GM23338 (cell line): ENCODE data around the gene SLC43A2. TPM values are rescaled to one million over a fixed set of nuclear protein-coding genes. Genes with fewer than 3 reads are reported as not detected.

ENCODE experiments used
- ATAC-seq: fragments of 200-7000 bp; cut with Tn5 transposase; 3 replicates; pipeline ENCODE4 v1.9.1; 2020
- DNase-seq: peaks from one replicate; pipeline ENCODE4 v3.0.0-alpha.2; 2015; ENCODE audit warnings: low spot score
- H2AFZ ChIP-seq: fragments of 200-600 bp; sonication (generic); 2 replicates; pipeline ENCODE4 v1.8.0; 2016; ENCODE audit warnings: antibody characterized with exemption, mild to moderate bottlenecking, moderate library complexity
- H3F3A ChIP-seq: fragments of 200-600 bp; sonication (generic); replicated peaks from 2 replicates; pipeline ENCODE4 v1.8.0; 2017; ENCODE audit warnings: antibody characterized with exemption, mixed run types, low read depth
- H3K27ac ChIP-seq: fragments of 200-600 bp; sonication (generic); 2 replicates; pipeline ENCODE4 v1.6.1; 2016; ENCODE audit warnings: low read depth
- H3K27me3 ChIP-seq: fragments of 200-600 bp; sonication (generic); 2 replicates; pipeline ENCODE4 v1.8.0; 2016; ENCODE audit warnings: mild to moderate bottlenecking, mixed run types, moderate library complexity; ENCODE audit not compliant: insufficient read depth
- H3K36me3 ChIP-seq: fragments of 200-600 bp; sonication (generic); 2 replicates; pipeline ENCODE4 v1.8.0; 2016; ENCODE audit warnings: mild to moderate bottlenecking; ENCODE audit not compliant: insufficient read depth
- H3K4me1 ChIP-seq: fragments of 200-600 bp; sonication (generic); 2 replicates; pipeline ENCODE4 v1.8.0; 2016; ENCODE audit warnings: mild to moderate bottlenecking, moderate library complexity; ENCODE audit not compliant: insufficient read depth
- H3K4me2 ChIP-seq: fragments of 200-600 bp; sonication (generic); 2 replicates; pipeline ENCODE4 v1.7.1; 2017; ENCODE audit warnings: mixed run types
- H3K4me3 ChIP-seq: fragments of 200-600 bp; sonication (generic); 2 replicates; pipeline ENCODE4 v1.6.1; 2016; ENCODE audit warnings: mixed run types
- H3K79me2 ChIP-seq: fragments of 200-600 bp; sonication (generic); replicated peaks from 2 replicates; pipeline ENCODE4 v1.8.0; 2017; ENCODE audit warnings: mild to moderate bottlenecking; ENCODE audit not compliant: insufficient read depth
- H3K9me2 ChIP-seq: fragments of 200-600 bp; sonication (generic); 2 replicates; pipeline ENCODE4 v1.8.0; 2017; ENCODE audit not compliant: insufficient read depth
- H4K20me1 ChIP-seq: fragments of 200-600 bp; sonication (generic); replicated peaks from 2 replicates; pipeline ENCODE4 v1.8.0; 2017; ENCODE audit warnings: mild to moderate bottlenecking; ENCODE audit not compliant: insufficient read depth
- H3K27ac Mint-ChIP-seq: 2 replicates; pipeline ENCODE4 v1.8.0; 2020; ENCODE audit warnings: inconsistent platforms, mild to moderate bottlenecking, moderate library complexity, mixed read lengths
- H3K27me3 Mint-ChIP-seq: 3 replicates; pipeline ENCODE4 v1.8.0; 2022; ENCODE audit warnings: low read depth, mild to moderate bottlenecking, moderate library complexity, mixed read lengths, inconsistent platforms; ENCODE audit not compliant: insufficient read depth, poor library complexity
- H3K36me3 Mint-ChIP-seq: 3 replicates; pipeline ENCODE4 v1.8.0; 2021; ENCODE audit warnings: low read depth, mild to moderate bottlenecking, inconsistent platforms, moderate library complexity, mixed read lengths
- H3K4me1 Mint-ChIP-seq: 3 replicates; pipeline ENCODE4 v1.8.0; 2020; ENCODE audit warnings: mild to moderate bottlenecking, inconsistent platforms, mixed read lengths
- H3K4me3 Mint-ChIP-seq: 3 replicates; pipeline ENCODE4 v1.8.0; 2021; ENCODE audit warnings: moderate library complexity, mild to moderate bottlenecking, inconsistent platforms, mixed read lengths
- H3K9me3 Mint-ChIP-seq: 3 replicates; pipeline ENCODE4 v1.8.0; 2020; ENCODE audit warnings: moderate library complexity, mild to moderate bottlenecking, inconsistent platforms, mixed read lengths
- EZH2phosphoT487 ChIP-seq: fragments of 200-600 bp; sonication (generic); IDR thresholded peaks from one replicate; pipeline ENCODE4 v1.8.1; 2018; ENCODE audit warnings: antibody characterized with exemption; ENCODE audit not compliant: unreplicated experiment
- JUNB ChIP-seq: IDR thresholded peaks from one replicate; pipeline ENCODE4 v1.6.1; 2016; ENCODE audit warnings: antibody characterized with exemption; ENCODE audit not compliant: unreplicated experiment
- POLR2AphosphoS5 ChIP-seq: IDR thresholded peaks from 2 replicates; pipeline ENCODE4 v1.6.1; 2016; ENCODE audit warnings: antibody characterized with exemption, low read depth
- STAT1 ChIP-seq: IDR thresholded peaks from one replicate; pipeline ENCODE4 v1.6.1; 2016; ENCODE audit warnings: antibody characterized with exemption; ENCODE audit not compliant: unreplicated experiment
- ZNF462 ChIP-seq: fragments of 250-450 bp; sonication (Bioruptor Pico); IDR thresholded peaks from 2 replicates; pipeline ENCODE4 v1.5.0; 2020; ENCODE audit warnings: mild to moderate bottlenecking, moderate library complexity
- polyA plus RNA-seq: library from polyadenylated mRNA; unstranded; fragments of >200 nt; fragmentation: Nextera tagmentation; extraction: Ambion mirVana; gene quantifications from 2 replicates; pipeline ENCODE4 v1.2.1, GENCODE V29; 2016
- total RNA-seq: library from RNA; depleted of rRNA; stranded (reverse); fragments of >200 nt; shearing (Covaris generic); gene quantifications from 2 replicates; pipeline ENCODE4 v1.2.3, GENCODE V29; 2014
- TF ChIP-seq, protein P1 (sequence below): IDR thresholded peaks from 2 replicates; pipeline ENCODE4 v1.6.1; 2016; ENCODE audit warnings: antibody characterized with exemption
- TF ChIP-seq, protein P2 (sequence below), 2 experiments: fragments of 200-600 bp in 1 of 2; sonication (generic) in 1 of 2; conservative IDR thresholded peaks; 2 replicates each; pipeline versions ENCODE4 v1.5.1 to v1.6.1; 2016 to 2017; ENCODE audit warnings: antibody characterized with exemption in 2 of 2, low read depth in 2 of 2, mild to moderate bottlenecking in 2 of 2, moderate library complexity in 1 of 2
- TF ChIP-seq, protein P3 (sequence below): IDR thresholded peaks from one replicate; pipeline ENCODE4 v1.6.1; 2018; ENCODE audit warnings: antibody characterized with exemption; ENCODE audit not compliant: unreplicated experiment

Gene SLC43A2
- total and polyA plus RNA-seq, 2 experiments from 2014 or later = 2.2 to 9.8 TPM

DNA sequence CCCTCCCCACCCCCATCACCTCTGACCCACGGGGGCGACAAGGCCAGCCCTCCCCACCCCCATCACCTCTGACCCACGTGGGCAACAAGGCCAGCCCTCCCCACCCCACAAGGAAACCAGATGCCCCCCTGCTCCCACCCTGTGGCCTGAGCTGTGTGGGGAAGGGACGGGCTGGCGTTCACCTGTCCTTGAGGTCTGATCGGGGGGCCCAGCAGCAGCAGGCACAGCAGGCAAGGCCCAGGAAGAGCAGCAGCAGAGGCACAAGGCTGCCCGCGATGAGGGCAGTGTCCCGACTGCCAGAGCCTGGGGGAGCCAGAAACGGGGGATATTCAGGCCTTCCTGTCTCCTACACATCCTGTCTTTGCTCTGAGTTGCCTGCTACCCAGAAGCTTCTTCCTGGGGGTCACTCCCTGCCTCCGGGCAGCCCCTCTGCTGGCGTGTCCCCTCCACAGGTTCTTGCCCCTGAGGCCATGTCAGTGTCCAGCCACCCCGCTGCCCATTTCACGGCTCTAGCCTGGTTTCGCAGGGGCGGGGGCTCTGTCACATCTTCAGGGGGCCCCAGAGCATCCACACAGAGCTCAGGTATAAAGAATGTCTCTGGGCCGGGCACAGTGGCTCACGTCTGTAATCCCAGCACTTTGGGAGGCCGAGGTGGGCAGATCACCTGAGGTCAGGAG lies 10.1 kb upstream of the SLC43A2 start:
- Histone ChIP-seq H3K9me2 (peaks cover 3% of the 10 kb centered on the region; the same call in 1 of the 2 replicates), H3K79me2 (no peaks in the 10 kb centered on the region), H3K4me2 (no peak overlapping the region), H2AFZ (no peak overlapping the region), H3F3A (peaks cover 7% of the 10 kb centered on the region; the same call in 1 of the 2 replicates), H3K4me1 (peaks cover 3% of the 10 kb centered on the region; the same call in 1 of the 2 replicates), H3K36me3 (no peaks in the 10 kb centered on the region), H3K4me3 (no peak overlapping the region), H3K27ac (no peak overlapping the region), H3K27me3 (no peaks in the 10 kb centered on the region), H4K20me1 (no peaks in the 10 kb centered on the region)
- Mint-ChIP-seq H3K36me3 (peaks cover 2% of the 10 kb centered on the region; the same call in 1 of the 3 replicates), H3K4me3 (no peak overlapping the region), H3K27me3 (peaks cover 6% of the 10 kb centered on the region), H3K27ac (no peak overlapping the region), H3K4me1 (peaks cover 18% of the 10 kb centered on the region), H3K9me3 (0 out of 3 replicates have a peak, but pooled peaks cover 3% of the 10 kb centered on the region)
- DNase-seq (no peak), ATAC-seq (no peak)
- TF ChIP-seq, protein P1, sequence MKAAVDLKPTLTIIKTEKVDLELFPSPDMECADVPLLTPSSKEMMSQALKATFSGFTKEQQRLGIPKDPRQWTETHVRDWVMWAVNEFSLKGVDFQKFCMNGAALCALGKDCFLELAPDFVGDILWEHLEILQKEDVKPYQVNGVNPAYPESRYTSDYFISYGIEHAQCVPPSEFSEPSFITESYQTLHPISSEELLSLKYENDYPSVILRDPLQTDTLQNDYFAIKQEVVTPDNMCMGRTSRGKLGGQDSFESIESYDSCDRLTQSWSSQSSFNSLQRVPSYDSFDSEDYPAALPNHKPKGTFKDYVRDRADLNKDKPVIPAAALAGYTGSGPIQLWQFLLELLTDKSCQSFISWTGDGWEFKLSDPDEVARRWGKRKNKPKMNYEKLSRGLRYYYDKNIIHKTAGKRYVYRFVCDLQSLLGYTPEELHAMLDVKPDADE = no peak
- TF ChIP-seq STAT1 (no peak), EZH2phosphoT487 (no peak), JUNB (no peak), ZNF462 (CRISPR knock-in tag) (no peak), POLR2AphosphoS5 (no peak)
- TF ChIP-seq, protein P2, sequence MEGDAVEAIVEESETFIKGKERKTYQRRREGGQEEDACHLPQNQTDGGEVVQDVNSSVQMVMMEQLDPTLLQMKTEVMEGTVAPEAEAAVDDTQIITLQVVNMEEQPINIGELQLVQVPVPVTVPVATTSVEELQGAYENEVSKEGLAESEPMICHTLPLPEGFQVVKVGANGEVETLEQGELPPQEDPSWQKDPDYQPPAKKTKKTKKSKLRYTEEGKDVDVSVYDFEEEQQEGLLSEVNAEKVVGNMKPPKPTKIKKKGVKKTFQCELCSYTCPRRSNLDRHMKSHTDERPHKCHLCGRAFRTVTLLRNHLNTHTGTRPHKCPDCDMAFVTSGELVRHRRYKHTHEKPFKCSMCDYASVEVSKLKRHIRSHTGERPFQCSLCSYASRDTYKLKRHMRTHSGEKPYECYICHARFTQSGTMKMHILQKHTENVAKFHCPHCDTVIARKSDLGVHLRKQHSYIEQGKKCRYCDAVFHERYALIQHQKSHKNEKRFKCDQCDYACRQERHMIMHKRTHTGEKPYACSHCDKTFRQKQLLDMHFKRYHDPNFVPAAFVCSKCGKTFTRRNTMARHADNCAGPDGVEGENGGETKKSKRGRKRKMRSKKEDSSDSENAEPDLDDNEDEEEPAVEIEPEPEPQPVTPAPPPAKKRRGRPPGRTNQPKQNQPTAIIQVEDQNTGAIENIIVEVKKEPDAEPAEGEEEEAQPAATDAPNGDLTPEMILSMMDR (conservative IDR thresholded peaks at IDR 0.05; ENCODE audit: low read depth in 2 of 2) = no peak
- TF ChIP-seq, protein P3, sequence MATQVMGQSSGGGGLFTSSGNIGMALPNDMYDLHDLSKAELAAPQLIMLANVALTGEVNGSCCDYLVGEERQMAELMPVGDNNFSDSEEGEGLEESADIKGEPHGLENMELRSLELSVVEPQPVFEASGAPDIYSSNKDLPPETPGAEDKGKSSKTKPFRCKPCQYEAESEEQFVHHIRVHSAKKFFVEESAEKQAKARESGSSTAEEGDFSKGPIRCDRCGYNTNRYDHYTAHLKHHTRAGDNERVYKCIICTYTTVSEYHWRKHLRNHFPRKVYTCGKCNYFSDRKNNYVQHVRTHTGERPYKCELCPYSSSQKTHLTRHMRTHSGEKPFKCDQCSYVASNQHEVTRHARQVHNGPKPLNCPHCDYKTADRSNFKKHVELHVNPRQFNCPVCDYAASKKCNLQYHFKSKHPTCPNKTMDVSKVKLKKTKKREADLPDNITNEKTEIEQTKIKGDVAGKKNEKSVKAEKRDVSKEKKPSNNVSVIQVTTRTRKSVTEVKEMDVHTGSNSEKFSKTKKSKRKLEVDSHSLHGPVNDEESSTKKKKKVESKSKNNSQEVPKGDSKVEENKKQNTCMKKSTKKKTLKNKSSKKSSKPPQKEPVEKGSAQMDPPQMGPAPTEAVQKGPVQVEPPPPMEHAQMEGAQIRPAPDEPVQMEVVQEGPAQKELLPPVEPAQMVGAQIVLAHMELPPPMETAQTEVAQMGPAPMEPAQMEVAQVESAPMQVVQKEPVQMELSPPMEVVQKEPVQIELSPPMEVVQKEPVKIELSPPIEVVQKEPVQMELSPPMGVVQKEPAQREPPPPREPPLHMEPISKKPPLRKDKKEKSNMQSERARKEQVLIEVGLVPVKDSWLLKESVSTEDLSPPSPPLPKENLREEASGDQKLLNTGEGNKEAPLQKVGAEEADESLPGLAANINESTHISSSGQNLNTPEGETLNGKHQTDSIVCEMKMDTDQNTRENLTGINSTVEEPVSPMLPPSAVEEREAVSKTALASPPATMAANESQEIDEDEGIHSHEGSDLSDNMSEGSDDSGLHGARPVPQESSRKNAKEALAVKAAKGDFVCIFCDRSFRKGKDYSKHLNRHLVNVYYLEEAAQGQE = no peak
